Neural cell (in vitro differentiated cells): Measurements from ENCODE around the gene AP3B1. TPM values are rescaled to one million over a fixed set of nuclear protein-coding genes. Genes with fewer than 3 reads are reported as not detected.

Source experiments
- H2AFZ ChIP-seq: fragments of 200-600, 300-800 bp; sonication (generic), shearing (Covaris generic); 2 replicates; pipeline ENCODE4 v1.6.0; 2014; ENCODE audit warnings: low read depth, mild to moderate bottlenecking, antibody characterized with exemption, low read length, moderate library complexity
- H3F3A ChIP-seq: fragments of 200-600 bp; shearing (Covaris generic); 2 replicates; pipeline ENCODE4 v1.6.1; 2016; ENCODE audit warnings: mild to moderate bottlenecking, moderate library complexity, mixed read lengths, antibody characterized with exemption, low read length; ENCODE audit not compliant: insufficient read depth, poor library complexity, severe bottlenecking
- H3K27ac ChIP-seq: fragments of 200-600, 300-800 bp; sonication (generic), shearing (Covaris generic); 2 replicates; pipeline ENCODE4 v1.5.1; 2014; ENCODE audit warnings: mild to moderate bottlenecking, low read length, moderate library complexity
- H3K27me3 ChIP-seq: fragments of 300-800, 200-600 bp; sonication (generic), shearing (Covaris generic); 2 replicates; pipeline ENCODE4 v1.6.0; 2014; ENCODE audit warnings: mild to moderate bottlenecking, low read depth, low read length, moderate library complexity; ENCODE audit not compliant: insufficient read depth
- H3K36me3 ChIP-seq: fragments of 300-800, 200-600 bp; sonication (generic), shearing (Covaris generic); 2 replicates; pipeline ENCODE4 v1.5.1; 2014; ENCODE audit warnings: mild to moderate bottlenecking, antibody characterized with exemption, low read length, moderate library complexity; ENCODE audit not compliant: insufficient read depth
- H3K4me2 ChIP-seq: fragments of 300-800, 200-600 bp; sonication (generic), shearing (Covaris generic); 2 replicates; pipeline ENCODE4 v1.6.0; 2014; ENCODE audit warnings: mild to moderate bottlenecking, low read length
- H3K4me3 ChIP-seq: fragments of 300-800, 200-600 bp; sonication (generic), shearing (Covaris generic); 2 replicates; pipeline ENCODE4 v1.5.1; 2014; ENCODE audit warnings: mild to moderate bottlenecking, low read length, moderate library complexity
- H3K79me2 ChIP-seq: fragments of 200-600 bp; shearing (Covaris generic); replicated peaks from 2 replicates; pipeline ENCODE4 v1.6.0; 2014; ENCODE audit warnings: mild to moderate bottlenecking, low read length, moderate library complexity; ENCODE audit not compliant: insufficient read depth
- H3K9ac ChIP-seq: fragments of 300-800, 200-600 bp; sonication (generic), shearing (Covaris generic); 2 replicates; pipeline ENCODE4 v1.6.1; 2016; ENCODE audit warnings: mild to moderate bottlenecking, low read length, mixed read lengths
- H3K9me2 ChIP-seq: fragments of 200-600 bp; shearing (Covaris generic); 2 replicates; pipeline ENCODE4 v1.6.1; 2016; ENCODE audit warnings: mild to moderate bottlenecking, low read length, mixed read lengths; ENCODE audit not compliant: insufficient read depth
- H3K9me3 ChIP-seq: fragments of 200-600, 300-800 bp; sonication (generic), shearing (Covaris generic); 2 replicates; pipeline ENCODE4 v1.6.1; 2016; ENCODE audit warnings: mild to moderate bottlenecking, mixed run types, low read length, moderate library complexity, mixed read lengths
- H4K20me1 ChIP-seq: fragments of 200-600 bp; shearing (Covaris generic); 2 replicates; pipeline ENCODE4 v1.6.1; 2016; ENCODE audit warnings: mild to moderate bottlenecking, mixed run types; ENCODE audit not compliant: insufficient read depth
- CTCF ChIP-seq: fragments of 450-650 bp; IDR thresholded peaks from 2 replicates; pipeline ENCODE4 v1.5.1; 2014; ENCODE audit warnings: antibody characterized with exemption, mild to moderate bottlenecking, moderate library complexity; ENCODE audit not compliant: poor library complexity, severe bottlenecking
- EP300 ChIP-seq: fragments of 450-650 bp; conservative IDR thresholded peaks from 2 replicates; pipeline ENCODE4 v1.6.1; 2014; ENCODE audit warnings: antibody characterized with exemption, mild to moderate bottlenecking, moderate library complexity; ENCODE audit not compliant: poor library complexity, severe bottlenecking
- EZH2 ChIP-seq: fragments of 200-600, 300-800 bp; shearing (Covaris generic), sonication (generic); IDR thresholded peaks from 2 replicates; pipeline ENCODE4 v1.6.1; 2014; ENCODE audit warnings: antibody characterized with exemption, low read length, borderline replicate concordance, mild to moderate bottlenecking; ENCODE audit not compliant: insufficient read depth, poor library complexity, severe bottlenecking
- MXI1 ChIP-seq: fragments of 450-650 bp; conservative IDR thresholded peaks from 2 replicates; pipeline ENCODE4 v1.6.1; 2014; ENCODE audit warnings: antibody characterized with exemption, mild to moderate bottlenecking; ENCODE audit not compliant: poor library complexity, severe bottlenecking
- POLR2AphosphoS5 ChIP-seq: IDR thresholded peaks from 2 replicates; pipeline ENCODE4 v1.6.1; 2012
- RAD21 ChIP-seq: fragments of 450-650 bp; conservative IDR thresholded peaks from 2 replicates; pipeline ENCODE4 v1.6.1; 2014; ENCODE audit warnings: antibody characterized with exemption, mild to moderate bottlenecking, moderate library complexity
- SMC3 ChIP-seq: fragments of 450-650 bp; conservative IDR thresholded peaks from 2 replicates; pipeline ENCODE4 v1.6.1; 2014; ENCODE audit warnings: antibody characterized with exemption, mild to moderate bottlenecking, moderate library complexity; ENCODE audit not compliant: poor library complexity
- TAF1 ChIP-seq: IDR thresholded peaks from 2 replicates; pipeline ENCODE4 v1.6.1; 2012; ENCODE audit warnings: low read depth
- polyA plus RNA-seq: library from polyadenylated mRNA; depleted of rRNA; stranded (reverse); fragments of >200 nt; gene quantifications from 2 replicates; pipeline ENCODE4 v1.2.3, GENCODE V29; 2014
- TF ChIP-seq, protein P1 (sequence below): IDR thresholded peaks from 2 replicates; pipeline ENCODE4 v1.6.1; 2012; ENCODE audit warnings: borderline replicate concordance

Gene AP3B1
- polyA plus RNA-seq, 1 donor from 2014 or later: 8.5 TPM

- Histone ChIP-seq H4K20me1 (no peaks in the 10 kb centered on the region), H3K36me3 (no peaks in the 10 kb centered on the region), H3K79me2 (no peaks in the 10 kb centered on the region), H3K27ac (no peak overlapping the region), H3F3A (no peaks in the 10 kb centered on the region), H3K4me3 (no peak overlapping the region), H3K9ac (no peak overlapping the region), H3K4me2 (no peak overlapping the region), H3K9me3 (no peaks in the 10 kb centered on the region), H3K9me2 (no peaks in the 10 kb centered on the region), H2AFZ (no peak overlapping the region), H3K27me3 (no peaks in the 10 kb centered on the region)
- no peak for TF ChIP-seq EP300
- TF ChIP-seq EZH2: no peak
- no peak for TF ChIP-seq MXI1
- TF ChIP-seq RAD21: no peak
- TF ChIP-seq CTCF: no peak
- TF ChIP-seq, protein P1, sequence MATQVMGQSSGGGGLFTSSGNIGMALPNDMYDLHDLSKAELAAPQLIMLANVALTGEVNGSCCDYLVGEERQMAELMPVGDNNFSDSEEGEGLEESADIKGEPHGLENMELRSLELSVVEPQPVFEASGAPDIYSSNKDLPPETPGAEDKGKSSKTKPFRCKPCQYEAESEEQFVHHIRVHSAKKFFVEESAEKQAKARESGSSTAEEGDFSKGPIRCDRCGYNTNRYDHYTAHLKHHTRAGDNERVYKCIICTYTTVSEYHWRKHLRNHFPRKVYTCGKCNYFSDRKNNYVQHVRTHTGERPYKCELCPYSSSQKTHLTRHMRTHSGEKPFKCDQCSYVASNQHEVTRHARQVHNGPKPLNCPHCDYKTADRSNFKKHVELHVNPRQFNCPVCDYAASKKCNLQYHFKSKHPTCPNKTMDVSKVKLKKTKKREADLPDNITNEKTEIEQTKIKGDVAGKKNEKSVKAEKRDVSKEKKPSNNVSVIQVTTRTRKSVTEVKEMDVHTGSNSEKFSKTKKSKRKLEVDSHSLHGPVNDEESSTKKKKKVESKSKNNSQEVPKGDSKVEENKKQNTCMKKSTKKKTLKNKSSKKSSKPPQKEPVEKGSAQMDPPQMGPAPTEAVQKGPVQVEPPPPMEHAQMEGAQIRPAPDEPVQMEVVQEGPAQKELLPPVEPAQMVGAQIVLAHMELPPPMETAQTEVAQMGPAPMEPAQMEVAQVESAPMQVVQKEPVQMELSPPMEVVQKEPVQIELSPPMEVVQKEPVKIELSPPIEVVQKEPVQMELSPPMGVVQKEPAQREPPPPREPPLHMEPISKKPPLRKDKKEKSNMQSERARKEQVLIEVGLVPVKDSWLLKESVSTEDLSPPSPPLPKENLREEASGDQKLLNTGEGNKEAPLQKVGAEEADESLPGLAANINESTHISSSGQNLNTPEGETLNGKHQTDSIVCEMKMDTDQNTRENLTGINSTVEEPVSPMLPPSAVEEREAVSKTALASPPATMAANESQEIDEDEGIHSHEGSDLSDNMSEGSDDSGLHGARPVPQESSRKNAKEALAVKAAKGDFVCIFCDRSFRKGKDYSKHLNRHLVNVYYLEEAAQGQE: no peak
- no peak for TF ChIP-seq POLR2AphosphoS5
- no peak for TF ChIP-seq TAF1
- TF ChIP-seq SMC3: no peak
These were observed 229.5 kb downstream of the AP3B1 start for GRCh38 chr5:78064941-78065472.

DNA sequence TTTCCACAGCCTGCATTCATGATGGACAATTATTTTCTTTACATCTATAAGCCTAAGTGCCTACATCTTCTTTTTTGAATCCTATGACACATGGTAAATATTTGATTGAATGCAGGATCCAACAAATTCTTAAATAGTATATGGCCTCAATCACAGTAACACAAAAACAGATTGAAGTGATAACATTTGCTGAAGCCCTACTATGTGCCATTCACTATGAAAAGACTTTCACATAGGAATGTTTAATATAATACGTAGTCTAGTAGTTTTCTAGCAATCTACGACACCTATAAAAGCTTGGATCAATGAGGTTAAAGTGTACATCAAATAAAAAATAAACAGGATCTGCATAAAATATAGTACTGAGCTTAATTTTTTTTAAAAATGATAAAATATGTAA is 231.0 kb downstream of the AP3B1 start:
- TF ChIP-seq CTCF (no peak), EP300 (no peak), SMC3 (no peak), TAF1 (no peak), POLR2AphosphoS5 (no peak)
- H3K27ac ChIP-seq: no peak overlapping the region
- no peak overlapping the region for H3K4me2 ChIP-seq
- no peak overlapping the region for H3K9ac ChIP-seq
- no peaks in the 10 kb centered on the region for H3K36me3 ChIP-seq
- no peaks in the 10 kb centered on the region for H3K79me2 ChIP-seq
- H3K4me3 ChIP-seq: no peak overlapping the region
- no peak overlapping the region for H2AFZ ChIP-seq
- no peaks in the 10 kb centered on the region for H4K20me1 ChIP-seq
- no peaks in the 10 kb centered on the region for H3K9me2 ChIP-seq
- H3K27me3 ChIP-seq: no peaks in the 10 kb centered on the region
- no peaks in the 10 kb centered on the region for H3F3A ChIP-seq
- no peaks in the 10 kb centered on the region for H3K9me3 ChIP-seq
